ENCODE results near the gene ZFYVE21.

- TF ChIP-seq EP300 (IDR thresholded peaks at IDR 0.05) = no peak
- TF ChIP-seq, protein P1, sequence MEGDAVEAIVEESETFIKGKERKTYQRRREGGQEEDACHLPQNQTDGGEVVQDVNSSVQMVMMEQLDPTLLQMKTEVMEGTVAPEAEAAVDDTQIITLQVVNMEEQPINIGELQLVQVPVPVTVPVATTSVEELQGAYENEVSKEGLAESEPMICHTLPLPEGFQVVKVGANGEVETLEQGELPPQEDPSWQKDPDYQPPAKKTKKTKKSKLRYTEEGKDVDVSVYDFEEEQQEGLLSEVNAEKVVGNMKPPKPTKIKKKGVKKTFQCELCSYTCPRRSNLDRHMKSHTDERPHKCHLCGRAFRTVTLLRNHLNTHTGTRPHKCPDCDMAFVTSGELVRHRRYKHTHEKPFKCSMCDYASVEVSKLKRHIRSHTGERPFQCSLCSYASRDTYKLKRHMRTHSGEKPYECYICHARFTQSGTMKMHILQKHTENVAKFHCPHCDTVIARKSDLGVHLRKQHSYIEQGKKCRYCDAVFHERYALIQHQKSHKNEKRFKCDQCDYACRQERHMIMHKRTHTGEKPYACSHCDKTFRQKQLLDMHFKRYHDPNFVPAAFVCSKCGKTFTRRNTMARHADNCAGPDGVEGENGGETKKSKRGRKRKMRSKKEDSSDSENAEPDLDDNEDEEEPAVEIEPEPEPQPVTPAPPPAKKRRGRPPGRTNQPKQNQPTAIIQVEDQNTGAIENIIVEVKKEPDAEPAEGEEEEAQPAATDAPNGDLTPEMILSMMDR (IDR thresholded peaks at IDR 0.05) = no peak
- TF ChIP-seq POLR2A (IDR thresholded peaks at IDR 0.05) = no peak
These were observed 47.9 kb upstream of the ZFYVE21 start for GRCh38 chr14:103667671-103668070.
